ENCODE results near the gene CBFB.

Gene CBFB

GRCh38 chr16:67006930-67007658 lies 21.9 kb upstream of the CBFB start:
- H3K36me3 ChIP-seq (ENCODE audit: insufficient read depth, low read length): no peaks in the 10 kb centered on the region
- no peak overlapping the region for H3K4me3 ChIP-seq (ENCODE audit: low read length)

GRCh38 chr16:67009158-67009557 lies 19.8 kb upstream of the CBFB start:
- no peaks in the 10 kb centered on the region for H3K9me3 ChIP-seq (replicated peaks; ENCODE audit: low read length)
- no peak overlapping the region for H3K9ac ChIP-seq (ENCODE audit: low read depth, low read length)
- peaks cover 18% of the 10 kb centered on the region for H3K4me1 ChIP-seq (ENCODE audit: control insufficient read depth, insufficient read depth, low read length)
- H3K4me3 ChIP-seq (ENCODE audit: low read length): no peak overlapping the region
- no peaks in the 10 kb centered on the region for H3K36me3 ChIP-seq (ENCODE audit: insufficient read depth, low read length)
- H3K27me3 ChIP-seq (ENCODE audit: control insufficient read depth, insufficient read depth, low read length): no peaks in the 10 kb centered on the region
- no peak overlapping the region for H3K4me2 ChIP-seq (ENCODE audit: low read length)

More at GRCh38 chr16:67006930-67007658, 21.9 kb upstream of the CBFB start:
- no peak overlapping the region for H3K9ac ChIP-seq (ENCODE audit: low read depth, low read length)
- H3K4me2 ChIP-seq (ENCODE audit: low read length): no peak overlapping the region
- H3K27me3 ChIP-seq (ENCODE audit: control insufficient read depth, insufficient read depth, low read length): no peaks in the 10 kb centered on the region
- H3K4me1 ChIP-seq (ENCODE audit: control insufficient read depth, insufficient read depth, low read length): peaks cover 5% of the 10 kb centered on the region
- no peaks in the 10 kb centered on the region for H3K9me3 ChIP-seq (replicated peaks; ENCODE audit: low read length)

GRCh38 chr16:67011274-67011673 lies 17.7 kb upstream of the CBFB start:
- Histone ChIP-seq H3K9ac (ENCODE audit: low read depth, low read length) (no peak overlapping the region), H3K27me3 (ENCODE audit: control insufficient read depth, insufficient read depth, low read length) (no peaks in the 10 kb centered on the region), H3K4me1 (ENCODE audit: control insufficient read depth, insufficient read depth, low read length) (peaks cover 22% of the 10 kb centered on the region), H3K4me2 (ENCODE audit: low read length) (no peak overlapping the region), H3K4me3 (ENCODE audit: low read length) (no peak overlapping the region), H3K9me3 (replicated peaks; ENCODE audit: low read length) (no peaks in the 10 kb centered on the region), H3K36me3 (ENCODE audit: insufficient read depth, low read length) (no peaks in the 10 kb centered on the region)

GRCh38 chr16:67013233-67013822 lies 15.6 kb upstream of the CBFB start:
- Histone ChIP-seq H3K36me3 (ENCODE audit: insufficient read depth, low read length) (no peaks in the 10 kb centered on the region), H3K4me3 (ENCODE audit: low read length) (peak overlapping the region; percentile 72), H3K27me3 (ENCODE audit: control insufficient read depth, insufficient read depth, low read length) (no peaks in the 10 kb centered on the region), H3K4me1 (ENCODE audit: control insufficient read depth, insufficient read depth, low read length) (peaks cover 17% of the 10 kb centered on the region), H3K9ac (ENCODE audit: low read depth, low read length) (peak overlapping the region; percentile 63), H3K4me2 (ENCODE audit: low read length) (peak overlapping the region; percentile 83), H3K9me3 (replicated peaks; ENCODE audit: low read length) (no peaks in the 10 kb centered on the region)

GRCh38 chr16:67013823-67014633 lies 14.9 kb upstream of the CBFB start:
- Histone ChIP-seq H3K27me3 (ENCODE audit: control insufficient read depth, insufficient read depth, low read length) (no peaks in the 10 kb centered on the region), H3K4me3 (ENCODE audit: low read length) (peak overlapping the region; percentile 72), H3K9ac (ENCODE audit: low read depth, low read length) (peak overlapping the region; percentile 63)

GRCh38 chr16:67014634-67015312 lies 14.2 kb upstream of the CBFB start:
- H3K4me3 ChIP-seq (ENCODE audit: low read length): peak overlapping the region; percentile 72
- H3K36me3 ChIP-seq (ENCODE audit: insufficient read depth, low read length): no peaks in the 10 kb centered on the region
- peaks cover 17% of the 10 kb centered on the region for H3K4me1 ChIP-seq (ENCODE audit: control insufficient read depth, insufficient read depth, low read length)
- H3K9me3 ChIP-seq (replicated peaks; ENCODE audit: low read length): no peaks in the 10 kb centered on the region
- peak overlapping the region; percentile 83 for H3K4me2 ChIP-seq (ENCODE audit: low read length)
- peak overlapping the region; percentile 63 for H3K9ac ChIP-seq (ENCODE audit: low read depth, low read length)
- H3K27me3 ChIP-seq (ENCODE audit: control insufficient read depth, insufficient read depth, low read length): no peaks in the 10 kb centered on the region

More at GRCh38 chr16:67013823-67014633, 14.9 kb upstream of the CBFB start:
- H3K4me1 ChIP-seq (ENCODE audit: control insufficient read depth, insufficient read depth, low read length): peaks cover 17% of the 10 kb centered on the region
- H3K9me3 ChIP-seq (replicated peaks; ENCODE audit: low read length): no peaks in the 10 kb centered on the region
- H3K36me3 ChIP-seq (ENCODE audit: insufficient read depth, low read length): no peaks in the 10 kb centered on the region
- H3K4me2 ChIP-seq (ENCODE audit: low read length): peak overlapping the region; percentile 83

- Histone ChIP-seq H3K9me3 (replicated peaks; ENCODE audit: low read length) (no peaks in the 10 kb centered on the region), H3K4me1 (ENCODE audit: control insufficient read depth, insufficient read depth, low read length) (peaks cover 17% of the 10 kb centered on the region), H3K4me3 (ENCODE audit: low read length) (no peak overlapping the region), H3K9ac (ENCODE audit: low read depth, low read length) (no peak overlapping the region), H3K36me3 (ENCODE audit: insufficient read depth, low read length) (no peaks in the 10 kb centered on the region), H3K4me2 (ENCODE audit: low read length) (no peak overlapping the region), H3K27me3 (ENCODE audit: control insufficient read depth, insufficient read depth, low read length) (no peaks in the 10 kb centered on the region)
Observed at GRCh38 chr16:67015313-67015731, 13.6 kb upstream of the CBFB start.

GRCh38 chr16:67016143-67016542 lies 12.8 kb upstream of the CBFB start:
- no peaks in the 10 kb centered on the region for H3K36me3 ChIP-seq (ENCODE audit: insufficient read depth, low read length)
- peaks cover 17% of the 10 kb centered on the region for H3K4me1 ChIP-seq (ENCODE audit: control insufficient read depth, insufficient read depth, low read length)
- no peak overlapping the region for H3K4me2 ChIP-seq (ENCODE audit: low read length)
- H3K4me3 ChIP-seq (ENCODE audit: low read length): no peak overlapping the region
- H3K9me3 ChIP-seq (replicated peaks; ENCODE audit: low read length): no peaks in the 10 kb centered on the region
- H3K9ac ChIP-seq (ENCODE audit: low read depth, low read length): no peak overlapping the region
- no peaks in the 10 kb centered on the region for H3K27me3 ChIP-seq (ENCODE audit: control insufficient read depth, insufficient read depth, low read length)

- no peak overlapping the region for H3K4me2 ChIP-seq (ENCODE audit: low read length)
- no peaks in the 10 kb centered on the region for H3K9me3 ChIP-seq (replicated peaks; ENCODE audit: low read length)
- H3K36me3 ChIP-seq (ENCODE audit: insufficient read depth, low read length): no peaks in the 10 kb centered on the region
- peaks cover 17% of the 10 kb centered on the region for H3K4me1 ChIP-seq (ENCODE audit: control insufficient read depth, insufficient read depth, low read length)
- no peak overlapping the region for H3K4me3 ChIP-seq (ENCODE audit: low read length)
- H3K9ac ChIP-seq (ENCODE audit: low read depth, low read length): no peak overlapping the region
- H3K27me3 ChIP-seq (ENCODE audit: control insufficient read depth, insufficient read depth, low read length): no peaks in the 10 kb centered on the region
Observed at GRCh38 chr16:67016681-67017420, 12.1 kb upstream of the CBFB start.

GRCh38 chr16:67017421-67017750 lies 11.6 kb upstream of the CBFB start:
- Histone ChIP-seq H3K9ac (ENCODE audit: low read depth, low read length) (no peak overlapping the region), H3K4me3 (ENCODE audit: low read length) (no peak overlapping the region), H3K4me2 (ENCODE audit: low read length) (no peak overlapping the region), H3K4me1 (ENCODE audit: control insufficient read depth, insufficient read depth, low read length) (peaks cover 17% of the 10 kb centered on the region), H3K27me3 (ENCODE audit: control insufficient read depth, insufficient read depth, low read length) (no peaks in the 10 kb centered on the region), H3K36me3 (ENCODE audit: insufficient read depth, low read length) (no peaks in the 10 kb centered on the region), H3K9me3 (replicated peaks; ENCODE audit: low read length) (no peaks in the 10 kb centered on the region)

Data from skeletal muscle satellite cell (primary cell).